Trophoblast cell (in vitro differentiated cells and primary cell): ENCODE data around the gene DDI2.

Experiments
- DNase-seq, 2 donors: peaks; one replicate each; pipeline ENCODE4 v3.0.0-alpha.2; 2016
- H2AFZ ChIP-seq: 2 replicates; pipeline ENCODE4 v1.6.1; 2013; ENCODE audit warnings: low read length, moderate library complexity, mild to moderate bottlenecking; ENCODE audit not compliant: insufficient read depth, poor library complexity
- H2AK5ac ChIP-seq: 2 replicates; pipeline ENCODE4 v1.6.1; 2013; ENCODE audit warnings: mild to moderate bottlenecking, low read length
- H2BK120ac ChIP-seq: 2 replicates; pipeline ENCODE4 v1.6.1; 2013; ENCODE audit warnings: low read length, mild to moderate bottlenecking, moderate library complexity; ENCODE audit not compliant: insufficient read depth, poor library complexity
- H2BK12ac ChIP-seq: 2 replicates; pipeline ENCODE4 v1.6.1; 2013; ENCODE audit warnings: mild to moderate bottlenecking, low read length, moderate library complexity
- H2BK5ac ChIP-seq: 2 replicates; pipeline ENCODE4 v1.6.1; 2013; ENCODE audit warnings: low read length, low read depth, moderate library complexity, mild to moderate bottlenecking; ENCODE audit not compliant: poor library complexity
- H3K14ac ChIP-seq: 2 replicates; pipeline ENCODE4 v1.6.1; 2013; ENCODE audit warnings: mild to moderate bottlenecking, low read length
- H3K18ac ChIP-seq: 2 replicates; pipeline ENCODE4 v1.6.1; 2013; ENCODE audit warnings: mild to moderate bottlenecking, low read length
- H3K23ac ChIP-seq: 2 replicates; pipeline ENCODE4 v1.6.1; 2013; ENCODE audit warnings: low read length
- H3K27ac ChIP-seq: 2 replicates; pipeline ENCODE4 v1.5.1; 2013; ENCODE audit warnings: low read depth, mild to moderate bottlenecking, inconsistent platforms, low read length, moderate library complexity
- H3K27me3 ChIP-seq: 2 replicates; pipeline ENCODE4 v1.6.1; 2013; ENCODE audit warnings: inconsistent platforms, mild to moderate bottlenecking, low read length, moderate library complexity; ENCODE audit not compliant: insufficient read depth
- H3K36me3 ChIP-seq, 2 experiments: 1 replicate in 1 of 2; 2 replicates in 1 of 2; pipeline ENCODE4 v1.6.1; 2013; ENCODE audit warnings: low read length in 2 of 2, mild to moderate bottlenecking in 2 of 2, moderate library complexity in 1 of 2; ENCODE audit not compliant: insufficient read depth in 2 of 2, control insufficient read depth in 1 of 2
- H3K4ac ChIP-seq: 2 replicates; pipeline ENCODE4 v1.6.1; 2013; ENCODE audit warnings: low read depth, mild to moderate bottlenecking, low read length, moderate library complexity
- H3K4me1 ChIP-seq, 2 experiments: 1 replicate in 1 of 2; 2 replicates in 1 of 2; pipeline ENCODE4 v1.6.1; 2013; ENCODE audit warnings: low read length in 2 of 2, mild to moderate bottlenecking in 2 of 2, moderate library complexity in 1 of 2; ENCODE audit not compliant: insufficient read depth in 2 of 2, control insufficient read depth in 1 of 2
- H3K4me2 ChIP-seq: 2 replicates; pipeline ENCODE4 v1.6.1; 2013; ENCODE audit warnings: inconsistent platforms, mild to moderate bottlenecking, low read length, moderate library complexity
- H3K4me3 ChIP-seq: 2 replicates; pipeline ENCODE4 v1.5.1; 2013; ENCODE audit warnings: mild to moderate bottlenecking, low read depth, low read length, inconsistent platforms
- H3K79me1 ChIP-seq: one replicate; pipeline ENCODE4 v1.6.1; 2013; ENCODE audit warnings: low read length
- H3K79me2 ChIP-seq: 2 replicates; pipeline ENCODE4 v1.6.1; 2013; ENCODE audit warnings: low read length, mild to moderate bottlenecking; ENCODE audit not compliant: control insufficient read depth, insufficient read depth, poor library complexity
- H3K9ac ChIP-seq: 2 replicates; pipeline ENCODE4 v1.6.1; 2013; ENCODE audit warnings: mild to moderate bottlenecking, low read length
- H3K9me3 ChIP-seq: 2 replicates; pipeline ENCODE4 v1.6.1; 2013; ENCODE audit warnings: low read depth, mild to moderate bottlenecking, control low read depth, inconsistent platforms, low read length; ENCODE audit not compliant: insufficient read depth
- H4K12ac ChIP-seq: 2 replicates; pipeline ENCODE4 v1.6.1; 2013; ENCODE audit warnings: low read depth, mild to moderate bottlenecking, low read length, moderate library complexity
- H4K8ac ChIP-seq: 2 replicates; pipeline ENCODE4 v1.6.1; 2013; ENCODE audit warnings: low read depth, mild to moderate bottlenecking, low read length, moderate library complexity
- H4K91ac ChIP-seq: one replicate; pipeline ENCODE4 v1.6.1; 2013; ENCODE audit warnings: low read depth, mild to moderate bottlenecking, low read length, moderate library complexity
- WGBS: extraction: QIAGEN DNeasy Blood & Tissue Kit; methylation state at CpG from one replicate; pipeline ENCODE4 v1.1.7; 2013; ENCODE audit warnings: missing lambda C conversion rate; ENCODE audit not compliant: insufficient read length, insufficient coverage; ENCODE audit errors: extremely low coverage; 5-methylcytosine and 5-hydroxymethylcytosine counted together

DDI2 gene

GRCh38 chr1:15669864-15670263 lies 52.6 kb downstream of the DDI2 start:
- no peak overlapping the region for H2BK120ac ChIP-seq
- H3K23ac ChIP-seq: no peak overlapping the region
- H3K79me1 ChIP-seq: no peaks in the 10 kb centered on the region
- H3K4me2 ChIP-seq: no peak overlapping the region
- no peaks in the 10 kb centered on the region for H3K27me3 ChIP-seq
- H3K18ac ChIP-seq: no peak overlapping the region
- no peaks in the 10 kb centered on the region for H3K79me2 ChIP-seq
- no peak overlapping the region for H3K4ac ChIP-seq
- no peak overlapping the region for H4K91ac ChIP-seq
- WGBS: no CpG with 5 or more reads among the region's 4 CpGs
- no peak overlapping the region for H4K12ac ChIP-seq
- DNase-seq: no peak
- H3K4me3 ChIP-seq: no peak overlapping the region
- no peaks in the 10 kb centered on the region for H3K36me3 ChIP-seq
- H3K14ac ChIP-seq: no peak overlapping the region
- no peak overlapping the region for H3K27ac ChIP-seq
- H2AFZ ChIP-seq: no peak overlapping the region
- peaks cover 0 to 2% of the 10 kb centered on the region in 2 experiments for H3K4me1 ChIP-seq
- H2AK5ac ChIP-seq: no peak overlapping the region
- H2BK5ac ChIP-seq: no peak overlapping the region
- no peak overlapping the region for H3K9ac ChIP-seq
- H3K9me3 ChIP-seq: no peaks in the 10 kb centered on the region
- no peak overlapping the region for H2BK12ac ChIP-seq
- H4K8ac ChIP-seq: no peak overlapping the region

- Histone ChIP-seq H4K91ac (no peak overlapping the region), H4K12ac (no peak overlapping the region), H3K14ac (no peak overlapping the region), H3K4ac (no peak overlapping the region), H2BK120ac (no peak overlapping the region), H3K4me2 (no peak overlapping the region), H3K27me3 (no peaks in the 10 kb centered on the region), H3K9ac (no peak overlapping the region), H2BK12ac (no peak overlapping the region), H3K23ac (no peak overlapping the region), H3K79me2 (no peaks in the 10 kb centered on the region), H3K4me1 (peaks cover 0 to 2% of the 10 kb centered on the region in 2 experiments), H3K4me3 (no peak overlapping the region), H2AFZ (no peak overlapping the region), H4K8ac (no peak overlapping the region), H3K27ac (no peak overlapping the region), H2AK5ac (no peak overlapping the region), H3K79me1 (no peaks in the 10 kb centered on the region), H2BK5ac (no peak overlapping the region), H3K18ac (no peak overlapping the region), H3K36me3 (no peaks in the 10 kb centered on the region), H3K9me3 (peaks cover 4% of the 10 kb centered on the region)
- WGBS: no CpG with 5 or more reads among the region's 2 CpGs
- DNase-seq: no peak
These were observed 54.2 kb downstream of the DDI2 start for GRCh38 chr1:15671430-15671829.

GRCh38 chr1:15674386-15675159 lies 57.3 kb downstream of the DDI2 start:
- H3K9ac ChIP-seq: no peak overlapping the region
- no peaks in the 10 kb centered on the region for H3K36me3 ChIP-seq
- H3K18ac ChIP-seq: no peak overlapping the region
- H3K4me3 ChIP-seq: no peak overlapping the region
- no peak overlapping the region for H4K8ac ChIP-seq
- no peak overlapping the region for H3K23ac ChIP-seq
- H3K79me1 ChIP-seq: no peaks in the 10 kb centered on the region
- no peak overlapping the region for H2BK12ac ChIP-seq
- no peak overlapping the region for H4K12ac ChIP-seq
- no peak overlapping the region for H3K4ac ChIP-seq
- H3K4me2 ChIP-seq: no peak overlapping the region
- no peak overlapping the region for H4K91ac ChIP-seq
- no peak overlapping the region for H2BK5ac ChIP-seq
- no peaks in the 10 kb centered on the region for H3K27me3 ChIP-seq
- no peak overlapping the region for H3K14ac ChIP-seq
- WGBS: no CpG with 5 or more reads among the region's 12 CpGs
- H2BK120ac ChIP-seq: no peak overlapping the region
- H3K27ac ChIP-seq: no peak overlapping the region
- peaks cover 0 to 3% of the 10 kb centered on the region in 2 experiments for H3K4me1 ChIP-seq
- no peak overlapping the region for H2AFZ ChIP-seq
- H3K79me2 ChIP-seq: no peaks in the 10 kb centered on the region
- H3K9me3 ChIP-seq: peaks cover 4% of the 10 kb centered on the region
- DNase-seq: no peak
- no peak overlapping the region for H2AK5ac ChIP-seq

- Histone ChIP-seq H3K9ac (no peak overlapping the region), H4K8ac (no peak overlapping the region), H2AFZ (no peak overlapping the region), H3K36me3 (no peaks in the 10 kb centered on the region), H3K14ac (no peak overlapping the region), H2AK5ac (no peak overlapping the region), H3K4me2 (no peak overlapping the region), H2BK12ac (no peak overlapping the region), H4K91ac (no peak overlapping the region), H3K9me3 (peaks cover 4% of the 10 kb centered on the region), H3K18ac (no peak overlapping the region), H3K4me1 (peaks cover 2 to 8% of the 10 kb centered on the region in 2 experiments), H3K79me2 (no peaks in the 10 kb centered on the region), H3K27ac (no peak overlapping the region), H3K4me3 (no peak overlapping the region), H3K27me3 (no peaks in the 10 kb centered on the region), H4K12ac (no peak overlapping the region), H3K23ac (no peak overlapping the region), H2BK120ac (no peak overlapping the region), H2BK5ac (no peak overlapping the region), H3K79me1 (no peaks in the 10 kb centered on the region), H3K4ac (no peak overlapping the region)
- WGBS: no CpG with 5 or more reads among the region's 2 CpGs
- DNase-seq: no peak
These were observed 58.8 kb downstream of the DDI2 start for GRCh38 chr1:15676010-15676409.
